ENCODE results near the gene KCNQ1.

- no peak for TF ChIP-seq POLR2AphosphoS5 (IDR thresholded peaks at IDR 0.05; ENCODE audit: insufficient read depth, low read depth, low read length)
- TF ChIP-seq CTCF (IDR thresholded peaks at IDR 0.05; ENCODE audit: extremely low read depth in 1 of 2, insufficient read depth in 1 of 2, low read depth in 1 of 2, low read length in 2 of 2) = no peak
- no peak for TF ChIP-seq POLR2A (IDR thresholded peaks at IDR 0.05; ENCODE audit: low read depth, low read length)
- TF ChIP-seq MAX (IDR thresholded peaks at IDR 0.05; ENCODE audit: insufficient read depth, insufficient read length) = no peak
- TF ChIP-seq FOS (IDR thresholded peaks at IDR 0.05; ENCODE audit: borderline replicate concordance, insufficient read depth, low read length) = no peak
- no peak for TF ChIP-seq EZH2 (IDR thresholded peaks at IDR 0.05; ENCODE audit: borderline replicate concordance, low read depth, low read length, severe bottlenecking)
- TF ChIP-seq JUN (IDR thresholded peaks at IDR 0.05; ENCODE audit: borderline replicate concordance, insufficient read depth, insufficient read length, low read depth) = no peak
- TF ChIP-seq GATA2 (IDR thresholded peaks at IDR 0.05; ENCODE audit: insufficient read depth, insufficient read length, low read depth, low read length) = no peak
- TF ChIP-seq MYC (IDR thresholded peaks at IDR 0.05; ENCODE audit: low read depth, low read length) = no peak
Measured at GRCh38 chr11:2451916-2452315, 7.1 kb downstream of the KCNQ1 start.
